B cell (primary cell): ENCODE results near the gene SNCB. TPM values are rescaled to one million over a fixed set of nuclear protein-coding genes. Genes with fewer than 3 reads are reported as not detected.

Experiments
- ATAC-seq: fragments of 200-7000 bp; cut with Tn5 transposase; one replicate; pipeline ENCODE4 v1.10.0; 2021; ENCODE audit warnings: low read depth, mild to moderate bottlenecking, moderate number of reproducible peaks, moderate library complexity
- CTCF ChIA-PET: fragments of 350-600 bp; sonication (Branson Sonifier 250); formaldehyde crosslinking; loops from one replicate; lab custom pipeline; 2021; ENCODE audit warnings: antibody characterized with exemption, inconsistent platforms; lab: Charles Lee
- POLR2A ChIA-PET: fragments of 350-600 bp; sonication (Branson Sonifier 250); formaldehyde crosslinking; loops from one replicate; lab custom pipeline; 2021; ENCODE audit warnings: antibody characterized with exemption; lab: Charles Lee
- DNase-seq: peaks from one replicate; pipeline ENCODE4 v3.0.0; 2013
- H2AFZ ChIP-seq: 2 replicates; pipeline ENCODE4 v1.6.1; 2012; ENCODE audit warnings: mild to moderate bottlenecking, low read depth, low read length; ENCODE audit not compliant: insufficient read depth, poor library complexity, severe bottlenecking
- H3K27ac ChIP-seq, 2 donors: 1 replicate in 1 of 2; 2 replicates in 1 of 2; pipeline ENCODE4 v1.5.1; 2012 to 2013; ENCODE audit warnings: low read length in 2 of 2, mild to moderate bottlenecking in 2 of 2, moderate library complexity in 1 of 2
- H3K27me3 ChIP-seq, 4 experiments: fragments of 200-600 bp in 1 of 4; sonication (generic) in 1 of 4; replicated peaks in 1 of 4; 1 replicate in 2 of 4; 2 replicates in 2 of 4; pipeline versions ENCODE4 v1.6.1 to v1.7.0; 2013 to 2016; ENCODE audit warnings: low read length in 3 of 4, mild to moderate bottlenecking in 2 of 4, mixed read lengths in 1 of 4, moderate library complexity in 1 of 4; ENCODE audit not compliant: insufficient read depth in 4 of 4, control insufficient read depth in 3 of 4; ENCODE audit errors: control extremely low read depth in 1 of 4
- H3K36me3 ChIP-seq, 2 experiments: replicated peaks in 1 of 2; 1 replicate in 1 of 2; 2 replicates in 1 of 2; pipeline versions ENCODE4 v1.6.1 to v1.7.1; 2013; ENCODE audit warnings: low read length in 1 of 2; ENCODE audit not compliant: insufficient read depth in 2 of 2, control insufficient read depth in 1 of 2; ENCODE audit errors: control extremely low read depth in 1 of 2, extremely low read depth in 1 of 2
- H3K4me1 ChIP-seq, 2 donors: fragments of 200-600 bp in 1 of 2; sonication (generic) in 1 of 2; 1 replicate in 1 of 2; 2 replicates in 1 of 2; pipeline versions ENCODE4 v1.5.1 to v1.6.1; 2013 to 2017; ENCODE audit warnings: low read length in 2 of 2; ENCODE audit not compliant: control insufficient read depth in 2 of 2, insufficient read depth in 2 of 2
- H3K4me2 ChIP-seq: replicated peaks from 2 replicates; pipeline ENCODE3; 2012; ENCODE audit warnings: mild to moderate bottlenecking, low read depth, low read length; ENCODE audit not compliant: poor library complexity, severe bottlenecking
- H3K4me3 ChIP-seq, 5 experiments: fragments of 200-600 bp in 1 of 5; sonication (generic) in 1 of 5; 1 replicate in 3 of 5; 2 replicates in 2 of 5; pipeline versions ENCODE4 v1.5.1 to v1.7.0; 2011 to 2016; ENCODE audit warnings: low read length in 4 of 5, mild to moderate bottlenecking in 4 of 5, low read depth in 2 of 5, control low read depth in 1 of 5, moderate library complexity in 1 of 5; ENCODE audit not compliant: insufficient read depth in 1 of 5; ENCODE audit errors: control extremely low read depth in 1 of 5, extremely low read depth in 1 of 5
- H3K79me2 ChIP-seq: fragments of 200-600 bp; sonication (generic); one replicate; pipeline ENCODE4 v1.6.0; 2016; ENCODE audit warnings: low read length; ENCODE audit not compliant: control insufficient read depth, insufficient read depth
- H3K9ac ChIP-seq: fragments of 200-600 bp; sonication (generic); 2 replicates; pipeline ENCODE4 v1.6.1; 2017; ENCODE audit warnings: mild to moderate bottlenecking, low read length, moderate library complexity
- H3K9me3 ChIP-seq, 3 donors: one replicate each; pipeline versions ENCODE4 v1.6.1 to v1.7.1; 2013; ENCODE audit warnings: low read length in 2 of 3; ENCODE audit not compliant: control insufficient read depth in 2 of 3, insufficient read depth in 1 of 3; ENCODE audit errors: control extremely low read depth in 1 of 3
- H4K20me1 ChIP-seq: 2 replicates; pipeline ENCODE4 v1.6.0; 2012; ENCODE audit warnings: mild to moderate bottlenecking, low read length; ENCODE audit not compliant: insufficient read depth, control insufficient read depth, poor library complexity, severe bottlenecking
- H3K27ac Mint-ChIP-seq: one replicate; pipeline ENCODE4 v1.8.0; 2021; ENCODE audit warnings: mixed read lengths
- H3K27me3 Mint-ChIP-seq: one replicate; pipeline ENCODE4 v1.8.0; 2021; ENCODE audit warnings: mixed read lengths
- H3K4me1 Mint-ChIP-seq: one replicate; pipeline ENCODE4 v1.8.0; 2021; ENCODE audit warnings: mixed read lengths
- H3K4me3 Mint-ChIP-seq: one replicate; pipeline ENCODE4 v1.8.0; 2021; ENCODE audit warnings: mixed read lengths
- H3K9me3 Mint-ChIP-seq: one replicate; pipeline ENCODE4 v1.8.0; 2022; ENCODE audit warnings: mixed read lengths; ENCODE audit not compliant: insufficient read depth
- EZH2 ChIP-seq: IDR thresholded peaks from 2 replicates; pipeline ENCODE4 v1.6.1; 2012; ENCODE audit warnings: borderline replicate concordance, low read depth, mild to moderate bottlenecking, moderate library complexity, low read length; ENCODE audit not compliant: insufficient read depth, poor library complexity, severe bottlenecking
- WGBS: methylation state at CpG from one replicate; pipeline ENCODE4 v1.1.5; 2013; ENCODE audit warnings: missing lambda C conversion rate; ENCODE audit not compliant: insufficient coverage; 5-methylcytosine and 5-hydroxymethylcytosine counted together
- intact Hi-C: fragments of 100-400 bp; cut with micrococcal nuclease; formaldehyde crosslinking; loops from one replicate; pipeline ENCODE4 v1.10.0; 2022
- polyA plus RNA-seq: library from polyadenylated mRNA; depleted of rRNA; stranded (reverse); fragments of >200 nt; gene quantifications from 2 replicates; pipeline ENCODE4 v1.2.3, GENCODE V29; 2012
- total RNA-seq, 2 donors: library from RNA; stranded (reverse); fragments of 120-200 nt in 1 of 2; gene quantifications; 1 replicate in 1 of 2; 2 replicates in 1 of 2; pipeline versions ENCODE4 v1.2.3 to v1.2.4, GENCODE V29; 2013 to 2022
- TF ChIP-seq, protein P1 (sequence below): fragments of 200-600 bp; IDR thresholded peaks from one replicate; pipeline ENCODE4 v1.8.0; 2022; ENCODE audit warnings: antibody characterized with exemption, mild to moderate bottlenecking

Gene SNCB
- total and polyA plus RNA-seq, 2 donors (not counting 1 experiment from before 2014, with no cell fraction given) = 0.09 TPM; not detected in 1

DNA sequence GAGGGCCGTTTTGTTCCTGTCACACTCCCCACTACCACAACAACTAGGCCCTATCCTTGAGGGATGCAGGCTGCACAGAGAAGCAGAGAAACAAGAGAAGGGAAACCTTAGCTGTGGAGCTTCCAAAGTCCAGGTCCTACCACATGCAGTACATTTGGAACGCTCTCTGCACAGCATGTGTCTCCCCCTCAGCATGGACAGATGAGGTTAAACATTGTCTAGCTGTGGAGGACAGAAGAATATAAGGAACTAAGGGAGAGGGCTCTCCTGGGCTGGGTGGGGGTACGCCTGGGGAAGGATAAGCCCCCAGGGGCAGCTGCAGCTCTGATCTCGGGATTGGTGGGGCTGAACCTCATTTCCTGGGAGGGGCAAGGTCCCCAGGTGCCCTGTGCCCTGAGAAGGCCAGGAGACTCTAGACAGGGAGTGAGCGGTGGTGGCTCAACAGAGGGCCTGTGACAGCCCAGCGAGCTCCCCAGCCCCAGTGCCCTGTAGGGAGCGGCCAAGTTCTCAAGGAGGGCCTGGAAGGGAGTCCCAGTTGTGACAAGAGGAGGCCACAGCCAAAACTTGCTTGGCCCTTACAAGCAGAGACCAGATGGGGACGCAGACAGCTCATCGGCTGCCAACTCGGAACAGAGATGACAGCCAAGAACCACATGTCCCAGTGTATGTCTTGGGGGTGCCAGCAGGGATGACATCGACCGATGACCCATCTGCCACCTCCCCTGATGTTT, 47.0 kb upstream of the SNCB start:
- no peak overlapping the region for H3K4me3 Mint-ChIP-seq
- ChIA-PET POLR2A (no interaction called here), CTCF (interaction anchor here (1.2 to 1.3 kb wide), 2 partner anchors 17 to 20 kb away, joined by 3 to 5 read pairs; no protein-coding TSS in a partner anchor)
- Histone ChIP-seq H3K4me3 (no peak overlapping the region), H2AFZ (no peak overlapping the region), H4K20me1 (no peaks in the 10 kb centered on the region), H3K9me3 (no peaks in the 10 kb centered on the region), H3K4me1 (no peaks in the 10 kb centered on the region), H3K9ac (no peak overlapping the region), H3K27ac (no peak overlapping the region), H3K79me2 (no peaks in the 10 kb centered on the region), H3K36me3 (no peaks in the 10 kb centered on the region), H3K27me3 (peaks cover 0 to 37% (median 6%) of the 10 kb centered on the region in 4 experiments), H3K4me2 (no peak overlapping the region)
- 86% methylated on average over 11 of the region's 12 CpGs for WGBS
- DNase-seq = no peak
- H3K9me3 Mint-ChIP-seq = no peaks in the 10 kb centered on the region
- H3K4me1 Mint-ChIP-seq = peaks cover 3% of the 10 kb centered on the region
- no peak for ATAC-seq
- H3K27me3 Mint-ChIP-seq = peaks cover 58% of the 10 kb centered on the region
- intact Hi-C loops = no loop called here
- no peak overlapping the region for H3K27ac Mint-ChIP-seq
- no peak for TF ChIP-seq EZH2
- TF ChIP-seq, protein P1, sequence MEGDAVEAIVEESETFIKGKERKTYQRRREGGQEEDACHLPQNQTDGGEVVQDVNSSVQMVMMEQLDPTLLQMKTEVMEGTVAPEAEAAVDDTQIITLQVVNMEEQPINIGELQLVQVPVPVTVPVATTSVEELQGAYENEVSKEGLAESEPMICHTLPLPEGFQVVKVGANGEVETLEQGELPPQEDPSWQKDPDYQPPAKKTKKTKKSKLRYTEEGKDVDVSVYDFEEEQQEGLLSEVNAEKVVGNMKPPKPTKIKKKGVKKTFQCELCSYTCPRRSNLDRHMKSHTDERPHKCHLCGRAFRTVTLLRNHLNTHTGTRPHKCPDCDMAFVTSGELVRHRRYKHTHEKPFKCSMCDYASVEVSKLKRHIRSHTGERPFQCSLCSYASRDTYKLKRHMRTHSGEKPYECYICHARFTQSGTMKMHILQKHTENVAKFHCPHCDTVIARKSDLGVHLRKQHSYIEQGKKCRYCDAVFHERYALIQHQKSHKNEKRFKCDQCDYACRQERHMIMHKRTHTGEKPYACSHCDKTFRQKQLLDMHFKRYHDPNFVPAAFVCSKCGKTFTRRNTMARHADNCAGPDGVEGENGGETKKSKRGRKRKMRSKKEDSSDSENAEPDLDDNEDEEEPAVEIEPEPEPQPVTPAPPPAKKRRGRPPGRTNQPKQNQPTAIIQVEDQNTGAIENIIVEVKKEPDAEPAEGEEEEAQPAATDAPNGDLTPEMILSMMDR = no peak

GRCh38 chr5:176676361-176676824, 46.1 kb upstream of the SNCB start:
- ChIA-PET CTCF (no interaction called here), POLR2A (no interaction called here)
- H3K9me3 Mint-ChIP-seq = no peaks in the 10 kb centered on the region
- peak; percentile 36 for ATAC-seq
- Histone ChIP-seq H3K9me3 (no peaks in the 10 kb centered on the region), H3K9ac (no peak overlapping the region), H4K20me1 (no peaks in the 10 kb centered on the region), H3K27ac (no peak overlapping the region), H3K36me3 (no peaks in the 10 kb centered on the region), H2AFZ (no peak overlapping the region), H3K79me2 (no peaks in the 10 kb centered on the region), H3K4me2 (no peak overlapping the region), H3K4me3 (no peak overlapping the region), H3K4me1 (no peaks in the 10 kb centered on the region), H3K27me3 (peaks cover 0 to 33% (median 7%) of the 10 kb centered on the region in 4 experiments)
- H3K27ac Mint-ChIP-seq = no peak overlapping the region
- 42% methylated on average over 9 of the region's 10 CpGs for WGBS
- no peak for DNase-seq
- peaks cover 3% of the 10 kb centered on the region for H3K4me1 Mint-ChIP-seq
- TF ChIP-seq EZH2 = no peak
- TF ChIP-seq, protein P1 = no peak
- H3K27me3 Mint-ChIP-seq = peaks cover 59% of the 10 kb centered on the region
- intact Hi-C loops = no loop called here
- no peak overlapping the region for H3K4me3 Mint-ChIP-seq
